Stomach (tissue), 4 donors: ENCODE measurements around the gene CR1L.

ENCODE experiments used
- CTCF ChIP-seq, 7 experiments: fragments of 450-650 bp in 4 of 7; fragments of 200-600 bp in 3 of 7; sonication (generic) in 3 of 7; IDR thresholded peaks; one replicate each; pipeline ENCODE4 v1.5.1; 2016 to 2019; ENCODE audit warnings: antibody characterized with exemption in 7 of 7, control low read depth in 2 of 7, mild to moderate bottlenecking in 1 of 7
- POLR2AphosphoS5 ChIP-seq, 3 donors: sonication (generic); formaldehyde crosslinking; IDR thresholded peaks; one replicate each; pipeline ENCODE4 v1.6.1; 2016; ENCODE audit warnings: antibody characterized with exemption in 3 of 3

- no peak for TF ChIP-seq CTCF (IDR thresholded peaks at IDR 0.05)
- TF ChIP-seq POLR2AphosphoS5 (IDR thresholded peaks at IDR 0.05): no peak
Observed at GRCh38 chr1:207755846-207756693, 111.1 kb downstream of the CR1L start.
